GM18520 (cell line): ENCODE results near the gene KCNG2.

Experiments used
- ATAC-seq: cut with Tn5 transposase; IDR thresholded peaks from one replicate; pipeline ENCODE4 v1.9.1; 2021; ENCODE audit not compliant: unreplicated experiment

Gene KCNG2

DNA sequence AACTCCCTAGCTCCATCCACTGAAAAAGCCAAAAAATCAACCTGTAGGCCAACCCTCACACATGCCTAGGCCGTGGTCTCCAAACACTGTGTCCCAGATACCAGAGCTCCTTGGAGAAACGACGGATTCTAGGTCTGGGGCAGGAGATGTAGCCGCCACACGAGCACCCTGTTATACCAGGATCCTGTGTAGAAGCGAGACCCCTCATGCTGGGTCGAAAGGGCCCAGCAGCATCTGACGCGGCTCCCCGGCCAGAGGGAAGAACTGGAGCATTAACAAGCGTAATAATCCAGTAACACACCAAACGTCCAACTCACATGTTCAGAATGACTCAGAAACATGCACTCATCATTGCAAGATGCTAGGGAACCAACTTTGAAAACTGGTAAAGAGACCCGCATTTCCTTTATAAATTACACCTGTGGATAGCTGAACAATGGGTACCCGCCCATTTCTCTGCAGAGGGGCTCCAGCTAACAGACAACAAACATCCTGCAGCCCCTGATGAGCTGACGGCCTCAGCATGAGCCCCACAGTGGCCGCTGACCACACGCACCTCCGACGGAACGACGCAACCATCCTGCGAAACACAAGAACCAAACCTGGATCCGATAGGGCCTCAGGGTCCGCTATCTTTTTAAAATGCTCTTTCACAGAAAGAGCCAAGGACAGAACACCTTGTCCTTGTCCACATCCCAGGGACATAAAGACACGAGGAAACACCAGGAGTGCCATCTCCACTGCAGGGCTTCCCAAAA is 139.5 kb downstream of the KCNG2 start:
- no peak for ATAC-seq

DNA sequence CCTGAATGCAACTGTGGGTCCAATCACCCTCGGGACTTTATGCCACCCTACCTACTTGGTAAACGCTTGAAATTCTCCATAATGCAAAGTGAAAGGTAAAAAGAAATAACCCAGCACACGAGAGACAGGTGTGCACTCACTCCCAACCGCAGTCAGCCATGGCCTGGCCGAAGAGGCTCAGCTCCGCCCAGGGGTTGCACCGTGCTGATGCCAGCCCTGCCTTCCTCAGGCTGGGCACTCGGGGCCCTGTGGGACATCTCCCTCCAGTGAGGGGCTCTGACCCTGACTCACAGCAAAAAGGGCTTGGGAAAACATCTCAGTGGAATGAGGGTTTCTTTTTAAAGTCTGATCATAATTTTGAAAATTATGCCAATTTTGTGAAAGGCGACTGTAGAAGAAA is 140.5 kb downstream of the KCNG2 start:
- no peak for ATAC-seq

DNA sequence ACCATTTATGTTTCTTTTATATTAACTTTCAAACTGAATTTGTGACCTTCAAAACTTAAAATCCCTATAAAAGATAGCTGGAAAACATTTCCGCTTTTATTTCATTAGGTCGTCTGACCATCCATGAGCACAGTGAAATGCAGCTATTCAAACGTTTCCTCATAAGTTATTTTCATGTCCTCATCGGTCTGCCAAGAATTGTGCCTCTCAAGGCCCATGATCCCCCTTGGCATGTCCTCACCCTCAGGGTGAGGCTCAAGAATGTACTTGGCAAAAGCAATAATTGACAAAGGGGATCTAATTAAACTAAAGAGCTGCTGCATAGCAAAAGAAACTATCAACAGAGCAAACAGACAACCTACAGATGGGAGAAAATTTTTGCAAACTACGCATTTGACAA is 141.4 kb downstream of the KCNG2 start:
- ATAC-seq, result no peak

DNA sequence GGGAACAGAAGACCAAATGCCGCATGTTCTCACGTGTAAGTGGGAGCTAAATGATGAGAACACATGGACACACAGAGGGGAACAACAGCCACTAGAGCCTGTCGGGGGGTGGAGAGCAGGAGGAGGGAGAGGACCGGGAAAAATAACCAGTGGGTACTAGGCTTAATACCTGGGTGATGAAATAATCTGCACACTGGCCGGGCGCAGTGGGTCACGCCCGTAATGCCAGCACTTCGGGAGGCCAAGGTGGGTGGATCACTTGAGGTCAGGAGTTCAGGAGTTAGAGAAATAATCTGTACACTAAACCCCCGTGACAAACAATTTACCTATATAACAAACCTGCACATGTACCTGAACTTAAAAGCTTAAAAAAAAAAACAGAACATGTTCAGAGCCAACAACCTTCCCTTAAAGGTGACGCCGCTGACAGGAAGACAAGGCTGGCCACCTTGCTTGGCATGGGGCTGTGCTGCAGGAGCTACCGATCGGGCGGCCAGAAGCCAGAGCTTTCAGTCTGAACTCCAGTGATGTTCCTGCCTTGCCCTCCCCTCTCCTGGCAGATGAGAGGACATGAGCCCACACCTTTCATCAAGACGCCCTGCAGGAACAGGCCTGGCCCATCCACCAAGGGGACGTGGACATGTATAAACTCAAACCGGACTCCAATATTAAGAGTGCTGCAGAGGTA is 142.5 kb downstream of the KCNG2 start:
- no peak for ATAC-seq

DNA sequence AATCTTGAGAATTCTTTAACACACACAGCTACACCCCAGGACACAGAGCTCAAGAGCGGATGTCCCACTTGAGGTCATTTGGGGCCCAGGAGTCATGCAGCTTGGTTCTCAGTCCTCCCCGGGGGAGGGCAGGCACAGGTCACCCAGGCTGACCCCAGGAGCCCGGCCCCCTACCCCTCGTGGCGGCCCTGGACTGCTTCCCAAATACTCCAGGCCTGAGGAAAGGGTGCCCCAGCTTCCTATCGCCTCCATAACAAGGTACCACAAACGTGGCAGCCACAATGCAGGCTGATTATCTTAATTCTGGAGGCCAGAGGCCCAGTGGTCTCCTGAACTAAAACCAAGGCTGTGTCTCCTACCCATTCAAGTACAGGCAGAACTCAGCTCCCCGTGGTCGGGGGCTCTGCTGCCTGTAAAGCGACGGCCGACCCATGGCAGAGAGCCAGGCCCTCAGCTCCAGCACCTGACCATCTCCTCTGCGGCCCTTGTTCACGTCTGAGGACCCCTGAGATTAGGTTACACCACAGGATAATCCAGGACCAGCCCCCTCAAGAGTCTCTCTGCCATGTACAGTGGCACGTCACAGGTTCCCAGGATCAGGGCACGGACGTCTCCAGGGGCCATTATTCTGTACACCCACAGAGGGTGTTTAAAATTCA is 143.2 kb downstream of the KCNG2 start:
- ATAC-seq, result no peak

DNA sequence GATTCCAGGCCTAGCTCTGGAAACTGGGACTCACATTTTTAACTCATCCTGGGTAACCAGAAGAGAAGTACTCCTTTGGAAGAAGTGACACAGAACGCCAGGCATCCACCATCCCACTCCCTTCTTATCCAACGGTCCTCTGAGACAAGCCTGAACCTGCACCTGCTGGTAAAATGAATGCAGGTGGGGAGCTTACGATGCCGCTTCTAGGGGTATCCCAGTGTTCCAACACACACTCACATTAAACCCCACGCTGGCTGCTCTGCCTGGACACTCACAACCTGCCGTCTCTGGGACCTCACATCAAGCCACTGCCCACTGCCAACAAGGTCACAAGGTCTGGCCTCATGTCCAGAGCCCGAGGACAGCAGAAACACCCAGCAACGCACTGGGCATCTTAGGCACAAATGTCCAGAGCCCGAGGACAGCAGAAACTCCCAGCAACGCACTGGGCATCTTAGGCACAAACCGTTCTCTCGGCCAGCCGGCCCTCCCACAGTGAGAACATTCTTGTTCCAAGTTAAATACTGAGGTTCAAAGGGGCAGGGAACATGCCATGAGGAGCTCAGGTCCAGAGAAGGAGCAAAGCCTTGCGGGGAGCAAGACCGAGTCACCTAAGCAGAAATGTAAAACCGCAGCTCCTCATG is 143.9 kb downstream of the KCNG2 start:
- no peak for ATAC-seq

DNA sequence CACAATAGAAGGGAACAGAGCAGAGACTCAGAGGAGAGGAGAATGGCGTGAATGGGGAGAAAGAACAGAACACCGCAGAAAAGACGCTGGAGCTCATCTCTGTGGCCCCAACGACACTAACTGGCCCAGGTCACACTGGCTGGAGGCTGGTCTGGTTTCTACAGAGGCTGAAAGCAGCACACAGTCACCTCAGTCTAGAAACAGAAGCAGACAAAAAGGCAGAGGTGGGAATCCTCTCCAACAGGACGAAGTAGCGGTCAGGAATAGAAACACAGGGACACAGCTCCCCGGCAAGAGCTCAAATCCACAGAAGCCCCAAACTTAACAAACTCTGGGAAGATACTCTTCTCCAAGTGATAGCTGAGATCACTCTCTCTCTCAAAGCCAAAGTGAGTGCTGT is 144.5 kb downstream of the KCNG2 start:
- no peak for ATAC-seq

DNA sequence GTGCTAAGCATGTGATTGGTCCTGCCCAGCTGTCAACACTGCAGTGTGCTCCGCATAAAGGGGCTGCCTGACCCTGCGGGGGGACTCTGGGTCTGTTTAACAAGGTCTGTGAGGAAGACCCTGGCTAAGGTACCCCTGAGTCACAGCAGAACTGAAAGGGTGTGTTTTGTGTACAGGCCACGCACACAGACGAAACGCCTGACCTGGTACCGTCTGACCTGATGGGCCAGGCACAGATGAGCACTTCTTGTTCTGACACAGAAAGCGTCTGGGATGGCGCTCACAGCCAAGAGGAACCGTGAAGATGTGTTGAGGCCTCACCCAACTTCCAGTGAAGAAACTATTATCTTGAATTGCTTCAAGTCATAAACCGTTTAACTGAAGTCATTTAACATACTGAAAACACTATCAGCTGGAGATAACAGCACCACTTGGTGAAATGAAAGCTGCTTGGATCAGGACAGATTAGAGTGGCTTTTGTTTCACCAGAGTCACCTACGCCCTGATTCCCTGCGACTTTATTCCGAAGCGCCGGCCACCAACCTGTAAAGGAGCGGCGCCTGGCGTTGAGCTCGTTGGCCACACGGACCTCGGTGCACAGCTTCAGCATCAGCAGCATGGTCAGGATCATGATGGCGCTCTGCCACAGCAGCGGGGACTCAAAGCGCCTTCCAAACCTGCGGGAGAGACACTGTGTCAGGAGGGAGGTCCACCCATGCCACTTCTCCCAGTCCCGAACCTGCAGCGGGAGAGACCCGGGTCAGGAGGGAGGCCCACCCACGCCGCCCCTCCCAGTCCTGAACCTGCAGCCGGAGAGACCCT is 145.3 kb downstream of the KCNG2 start:
- no peak for ATAC-seq

DNA sequence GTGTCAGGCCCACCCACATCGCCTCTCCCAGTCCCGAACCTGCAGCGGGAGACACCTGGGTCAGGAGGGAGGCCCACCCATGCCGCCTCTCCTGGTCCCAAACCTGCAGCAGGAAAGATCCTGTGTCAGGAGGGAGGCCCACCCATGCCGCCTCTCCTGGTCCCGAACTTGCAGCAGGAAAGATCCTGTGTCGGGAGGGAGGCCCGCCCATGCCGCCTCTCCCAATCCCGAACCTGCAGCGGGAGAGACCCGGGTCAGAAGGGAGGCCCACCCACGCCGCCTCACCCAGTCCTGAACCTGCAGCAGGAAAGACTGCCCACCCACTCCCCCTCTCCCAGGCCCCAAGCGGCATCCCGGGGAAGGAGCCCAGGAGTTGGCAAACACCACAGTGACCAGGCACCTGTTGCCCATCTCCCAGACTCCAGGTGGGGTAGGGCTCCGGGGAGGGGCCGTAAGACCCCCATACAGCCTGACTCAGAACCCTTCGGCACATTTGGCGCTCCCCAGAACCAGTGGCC is 145.9 kb downstream of the KCNG2 start:
- no peak for ATAC-seq

DNA sequence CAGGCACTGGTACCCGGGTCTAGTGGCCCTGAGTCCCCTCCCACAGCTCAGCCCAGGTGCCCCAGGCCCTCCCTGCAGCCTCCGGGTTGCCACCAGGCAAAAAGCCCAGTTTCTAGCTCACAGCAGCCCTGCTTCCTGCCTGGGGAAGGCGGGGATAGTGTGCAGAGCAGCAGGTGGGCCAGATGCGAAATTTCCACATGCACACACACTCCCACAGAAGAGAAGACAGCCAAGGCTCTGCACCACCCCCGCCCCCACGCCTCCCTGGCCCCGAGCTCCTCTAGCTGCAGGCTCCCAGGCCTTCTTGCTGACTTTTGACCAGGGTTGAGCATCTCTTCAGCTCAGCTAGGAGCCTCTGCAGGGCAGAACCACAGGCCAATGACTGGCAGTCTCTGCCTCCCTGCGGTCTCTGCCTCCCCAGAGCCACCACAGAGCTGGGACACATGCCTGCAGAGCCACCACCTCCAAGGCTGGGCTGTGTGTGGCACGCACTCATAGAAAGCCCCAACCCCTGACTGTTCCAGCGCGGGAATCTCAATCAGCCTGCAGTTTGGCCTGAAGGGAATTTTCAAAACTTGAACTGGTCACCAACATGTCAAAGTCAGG is 146.5 kb downstream of the KCNG2 start:
- ATAC-seq, result no peak

DNA sequence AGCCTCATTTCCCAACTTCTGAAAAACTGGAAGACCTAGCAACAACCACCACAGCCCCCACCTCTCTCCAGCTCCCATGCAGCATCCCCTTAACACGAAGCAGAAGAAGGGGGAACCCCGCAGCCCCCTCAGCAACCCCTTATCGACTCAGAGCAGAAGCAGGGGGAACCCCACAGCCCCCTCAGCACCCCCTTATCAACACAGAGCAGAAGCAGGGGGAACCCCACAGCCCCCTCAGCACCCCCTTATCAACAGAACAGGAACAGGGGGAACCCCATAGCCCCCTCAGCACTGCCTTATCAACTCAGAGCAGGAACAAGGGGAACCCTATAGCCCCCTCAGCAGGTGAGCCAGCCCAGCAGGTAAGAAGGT is 147.0 kb downstream of the KCNG2 start:
- ATAC-seq, result no peak

DNA sequence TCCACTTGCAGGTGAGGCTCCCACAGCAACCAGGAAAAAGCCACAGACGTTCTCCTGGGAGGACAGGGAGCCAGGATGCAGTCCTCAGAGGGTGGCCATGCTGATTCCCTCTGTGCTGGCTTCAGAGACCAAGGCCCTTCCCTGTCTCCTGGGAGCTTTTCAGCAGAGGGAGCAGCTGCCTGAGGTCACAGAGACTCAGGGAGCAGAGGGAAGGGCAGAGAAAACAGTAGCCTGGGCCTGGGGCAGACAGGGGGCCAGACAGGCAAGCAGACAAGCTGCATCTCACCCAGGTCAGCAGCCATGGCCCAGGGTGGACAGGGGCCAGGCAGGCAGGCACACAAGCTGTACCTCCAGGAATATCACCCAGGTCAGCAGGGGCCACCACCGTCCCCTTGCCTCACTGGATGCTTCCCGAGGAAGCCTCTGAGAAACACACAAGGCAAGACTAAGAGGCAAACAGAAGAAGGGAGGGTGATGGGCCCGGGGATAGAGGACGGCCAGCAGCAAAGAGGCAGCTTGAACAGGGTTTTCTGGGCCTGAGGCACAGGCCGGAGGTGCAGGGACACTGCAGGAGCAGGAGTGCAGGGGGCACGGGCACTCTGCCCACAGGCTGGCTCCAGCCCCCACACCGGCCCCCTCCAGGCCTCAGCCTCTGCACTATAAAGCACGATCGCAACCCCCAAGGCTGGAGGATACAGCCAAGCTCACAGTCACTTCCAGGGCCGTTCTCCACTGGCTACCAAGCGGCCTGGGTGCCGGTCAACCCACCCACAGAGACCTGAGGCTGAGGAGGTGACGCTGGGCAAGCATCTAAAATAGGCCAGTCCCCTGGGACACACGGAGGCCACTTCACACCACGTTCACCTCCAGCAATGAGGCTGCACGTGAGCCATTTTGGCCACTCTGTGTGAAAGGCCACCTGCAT is 147.6 kb downstream of the KCNG2 start:
- ATAC-seq, result no peak

DNA sequence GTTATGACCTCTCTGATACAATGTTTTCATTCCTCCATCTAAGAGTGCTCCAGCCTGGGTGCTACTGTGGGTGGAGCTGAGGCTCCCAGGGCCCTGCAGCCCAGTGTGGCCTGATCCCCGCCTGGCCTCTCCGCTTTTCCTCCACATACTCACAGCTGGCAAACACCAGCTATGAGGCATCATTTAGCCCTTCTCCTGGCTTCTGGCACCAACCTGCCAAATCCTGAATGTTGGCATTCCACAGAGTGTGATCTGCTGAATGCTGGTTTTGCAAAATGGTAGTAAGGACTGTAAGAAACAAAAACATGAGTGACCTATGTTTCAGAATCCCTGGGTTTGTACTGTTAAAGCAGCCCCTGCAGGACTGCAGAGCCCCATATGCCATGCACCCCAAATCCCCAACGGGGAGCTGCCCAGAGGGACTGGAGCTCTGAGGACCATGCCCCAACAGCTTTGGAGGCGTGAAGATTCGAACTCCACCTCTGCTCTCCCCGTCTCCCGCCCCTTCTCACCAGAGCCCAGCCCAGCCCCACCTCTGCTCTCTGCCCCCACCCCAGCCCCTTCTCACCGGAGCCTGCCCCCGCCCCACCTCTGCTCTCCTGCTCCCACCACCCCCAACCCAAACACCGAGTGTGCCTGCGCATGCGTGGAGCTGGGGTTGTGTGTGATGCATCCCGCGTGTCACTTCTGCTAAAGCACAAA is 149.5 kb downstream of the KCNG2 start:
- ATAC-seq, result no peak

DNA sequence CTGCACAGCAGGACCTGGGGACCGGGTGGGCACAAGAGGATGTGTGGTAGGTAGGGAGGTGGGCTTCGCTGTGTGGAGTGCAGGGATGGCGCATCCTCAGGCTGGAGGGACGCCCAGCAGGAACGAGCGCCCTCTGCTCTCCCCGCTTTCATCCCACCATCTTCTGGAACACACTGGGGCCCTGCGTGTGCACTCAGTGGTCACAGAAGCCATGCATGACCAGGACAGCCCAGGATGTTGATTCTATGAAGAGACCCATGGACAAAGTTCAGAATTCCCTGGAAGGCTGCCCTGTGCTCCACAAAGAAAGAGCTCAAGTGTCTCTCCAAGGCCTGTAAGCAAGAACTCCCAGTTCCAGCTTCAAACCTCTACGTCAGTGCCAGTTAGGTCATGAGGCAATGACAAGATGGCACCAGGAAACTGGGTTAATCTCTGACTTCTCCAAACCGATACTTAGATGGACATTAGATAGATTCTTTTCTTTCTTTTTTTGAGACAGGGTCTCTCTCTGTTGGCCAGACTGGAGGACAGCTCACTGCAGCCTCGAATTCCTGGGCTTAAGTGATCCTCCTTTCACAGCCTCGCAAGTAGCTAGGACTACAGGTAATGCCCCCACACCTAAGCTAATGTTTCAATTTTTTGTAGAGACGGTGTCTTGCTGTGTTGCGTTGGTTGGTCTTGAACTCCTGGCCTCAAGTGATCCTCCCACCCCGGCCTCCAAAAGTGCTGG is 150.3 kb downstream of the KCNG2 start:
- no peak for ATAC-seq

DNA sequence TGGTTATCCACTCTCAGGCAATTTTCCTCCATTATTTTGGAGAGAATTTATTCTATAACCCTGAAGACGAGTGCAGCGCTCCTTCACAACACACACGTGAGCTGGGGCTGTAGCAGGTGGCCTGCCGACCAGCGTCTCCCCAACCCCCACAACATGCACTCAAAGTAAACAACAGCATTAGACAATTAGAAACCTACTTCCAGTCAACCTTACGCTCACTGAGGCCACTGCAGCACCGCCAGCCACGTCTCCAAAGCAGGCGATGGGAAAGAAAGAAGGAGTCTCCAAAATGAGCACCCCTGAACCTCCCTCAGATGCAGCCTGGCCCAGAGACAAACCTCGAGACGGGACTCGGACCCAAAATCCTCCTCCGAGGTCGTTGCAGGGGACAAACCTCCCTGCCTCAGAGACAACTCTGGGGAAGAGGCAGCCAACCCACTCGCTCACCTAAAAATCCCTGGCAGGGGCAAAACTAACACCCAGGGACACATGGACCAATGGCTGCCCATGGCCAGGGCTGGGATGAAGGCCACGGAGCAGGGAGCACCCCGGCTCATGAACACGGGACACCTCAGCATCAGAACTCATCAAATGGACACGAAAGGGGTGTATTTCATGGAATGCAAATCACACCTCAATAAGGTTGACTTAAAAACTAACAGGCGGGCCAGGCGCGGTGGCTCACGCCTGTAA is 151.1 kb downstream of the KCNG2 start:
- ATAC-seq, result no peak
